Hippocampal formation (tissue), 2 donors: ENCODE results near the gene TTLL11.

Source experiments
- DNase-seq, 2 donors: peaks; one replicate each; lab custom pipeline; 2025; lab: John Stamatoyannopoulos, UW

Gene TTLL11

DNA sequence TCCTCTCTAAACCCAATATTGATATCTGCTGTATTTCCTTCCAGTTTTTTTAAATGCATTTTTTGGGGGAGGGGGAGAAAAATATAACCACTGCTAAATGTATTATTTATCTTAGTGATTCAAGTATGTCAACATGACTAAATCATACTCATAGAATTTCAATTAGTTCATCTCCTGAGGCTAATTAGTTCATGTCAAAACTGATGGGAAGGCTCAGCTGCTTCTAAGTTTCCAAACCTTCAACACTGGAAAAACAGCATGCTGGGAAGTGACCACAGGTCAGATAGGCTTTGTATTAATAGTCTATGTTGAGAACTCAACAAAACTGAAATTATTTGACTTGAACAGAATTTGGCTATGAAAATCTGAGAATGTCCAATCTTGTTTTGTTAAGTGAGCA, 118.7 kb downstream of the TTLL11 start:
- DNase-seq, result no peak

DNA sequence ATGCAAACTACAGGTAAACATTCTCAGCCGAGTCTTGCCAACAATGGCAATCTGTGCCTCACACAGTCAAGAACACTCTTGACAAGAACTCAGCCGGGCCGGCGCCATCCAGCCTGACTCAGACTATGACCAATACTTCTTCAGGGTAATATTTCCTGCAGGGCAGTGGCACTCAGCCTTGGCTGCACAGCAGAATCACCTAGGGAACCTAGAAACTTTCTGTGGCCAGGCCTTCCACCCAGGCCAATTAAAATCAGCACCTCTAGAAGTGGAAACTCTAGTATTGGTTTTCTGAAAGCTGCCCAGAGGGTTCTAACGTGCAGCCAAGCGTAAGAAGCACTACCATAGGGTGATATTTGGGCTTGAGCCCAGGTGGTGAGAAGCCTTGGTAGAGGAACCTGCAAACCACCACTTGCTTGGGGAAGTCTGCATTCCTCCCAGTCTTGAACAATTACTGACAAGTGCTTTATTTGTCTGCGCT, 120.6 kb downstream of the TTLL11 start:
- DNase-seq, result no peak

DNA sequence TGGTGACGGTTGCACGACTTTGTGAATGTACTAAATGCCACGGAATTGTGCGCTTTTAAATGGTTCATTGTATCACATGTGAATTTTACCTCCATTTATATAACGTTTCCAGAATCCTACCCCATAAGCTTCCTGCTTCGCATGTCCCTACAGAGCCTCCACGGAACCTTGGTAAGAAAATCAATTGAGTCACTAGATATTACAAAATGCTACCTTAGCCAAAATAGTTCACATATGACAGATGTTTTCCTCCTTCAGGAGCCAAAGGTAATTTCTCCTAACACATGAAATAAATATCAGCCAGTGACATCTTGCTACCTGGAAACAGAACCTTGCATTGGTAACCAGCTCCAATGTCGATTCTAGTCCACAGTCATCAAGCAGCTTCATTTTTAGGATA, 125.1 kb downstream of the TTLL11 start:
- DNase-seq, result no peak

DNA sequence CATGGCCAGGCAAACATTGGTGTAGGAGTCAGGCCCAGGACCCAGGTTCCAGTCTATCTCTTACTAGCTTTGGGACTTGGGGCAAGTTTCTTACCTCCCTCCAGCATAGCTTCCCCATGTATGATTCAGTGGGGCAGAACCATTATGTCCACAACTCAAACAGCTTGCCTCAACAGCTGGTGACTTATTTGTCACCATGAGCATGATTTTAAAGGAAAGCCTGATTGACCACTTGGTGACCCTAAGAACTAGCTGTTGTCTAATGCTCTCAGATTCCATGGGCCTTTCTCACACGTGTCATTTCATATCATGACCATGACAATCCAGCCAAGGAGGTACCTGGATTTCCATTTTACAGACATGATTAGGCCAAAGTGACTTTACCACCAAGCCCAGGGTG, 126.4 kb downstream of the TTLL11 start:
- no peak for DNase-seq

DNA sequence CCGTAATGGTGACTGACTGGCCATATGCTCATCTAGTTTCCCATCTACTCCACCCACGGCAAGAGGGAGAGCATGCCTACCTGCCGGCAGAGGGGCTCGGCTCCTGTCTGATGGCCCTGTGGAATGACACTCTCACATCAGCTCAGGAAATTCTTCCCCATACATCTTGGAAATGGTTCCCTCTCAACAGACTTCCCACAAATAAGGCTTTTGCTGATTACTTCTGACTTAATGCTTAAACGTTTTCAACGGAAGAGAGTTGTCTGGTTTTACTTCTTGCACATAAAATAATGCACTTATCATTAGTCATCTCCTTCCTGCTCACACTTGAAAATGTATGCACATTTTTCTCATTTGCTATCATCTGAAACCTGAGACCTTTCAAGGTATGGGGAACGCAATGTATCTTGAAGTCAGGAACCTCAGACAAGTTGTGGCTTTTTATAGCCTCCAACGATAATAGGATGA, 129.5 kb downstream of the TTLL11 start:
- no peak for DNase-seq

DNA sequence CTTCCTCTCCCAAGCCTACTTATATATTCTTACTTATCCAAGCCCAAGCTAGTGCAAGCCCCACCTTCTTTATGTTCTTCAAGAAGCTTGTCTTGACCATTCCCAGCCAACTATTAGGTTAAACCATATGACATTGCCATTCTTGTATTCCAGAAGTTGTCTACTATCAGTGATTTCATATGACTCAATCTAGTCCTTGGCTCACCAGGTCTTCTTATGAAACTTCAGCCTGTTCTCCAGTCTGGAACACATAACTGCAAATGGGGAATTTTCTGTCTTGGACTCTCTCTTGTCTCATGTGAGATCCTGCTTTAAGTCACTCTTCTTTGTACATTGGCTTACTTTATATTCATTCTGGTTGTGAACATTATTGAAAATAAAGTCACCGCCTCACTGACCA, 130.7 kb downstream of the TTLL11 start:
- DNase-seq, result no peak

DNA sequence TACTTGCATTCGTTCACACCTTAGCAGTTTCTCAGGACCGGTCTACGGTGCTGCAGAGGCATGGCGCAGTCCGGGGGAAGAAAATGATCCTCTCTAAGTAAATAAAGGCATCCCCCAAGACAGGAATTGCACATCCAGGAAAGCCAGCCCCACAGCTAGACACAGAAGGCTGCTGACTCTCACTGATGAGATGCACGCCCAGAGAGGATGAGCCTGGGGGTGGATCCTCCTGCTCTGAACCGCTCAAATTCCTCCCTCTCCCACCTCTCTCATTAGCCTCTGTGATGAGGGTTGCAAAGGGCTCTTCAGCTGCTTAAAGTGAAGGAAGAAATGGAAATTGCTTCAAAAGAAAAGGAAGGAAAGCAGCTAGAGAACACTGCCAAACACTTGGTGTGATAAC, 132.4 kb downstream of the TTLL11 start:
- no peak for DNase-seq

DNA sequence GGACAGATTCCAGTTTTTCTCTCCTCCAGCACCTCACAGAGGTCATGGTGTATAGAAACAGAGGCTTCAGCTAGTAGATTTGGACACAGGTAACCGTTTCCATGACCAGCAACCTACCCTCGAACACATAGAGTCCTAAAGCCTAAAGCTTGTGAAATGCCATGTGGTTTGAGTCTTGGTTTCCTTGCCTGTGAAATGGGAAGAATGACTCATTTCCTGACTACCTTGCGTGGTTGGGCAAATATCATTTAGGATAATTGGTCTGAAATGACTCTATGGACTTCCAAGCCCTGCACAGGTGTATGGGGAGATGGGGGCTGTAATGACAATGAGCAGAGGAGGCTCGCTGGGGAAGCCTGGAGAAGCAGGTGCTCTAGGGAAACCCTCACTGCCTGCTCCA, 134.6 kb downstream of the TTLL11 start:
- DNase-seq, result no peak

DNA sequence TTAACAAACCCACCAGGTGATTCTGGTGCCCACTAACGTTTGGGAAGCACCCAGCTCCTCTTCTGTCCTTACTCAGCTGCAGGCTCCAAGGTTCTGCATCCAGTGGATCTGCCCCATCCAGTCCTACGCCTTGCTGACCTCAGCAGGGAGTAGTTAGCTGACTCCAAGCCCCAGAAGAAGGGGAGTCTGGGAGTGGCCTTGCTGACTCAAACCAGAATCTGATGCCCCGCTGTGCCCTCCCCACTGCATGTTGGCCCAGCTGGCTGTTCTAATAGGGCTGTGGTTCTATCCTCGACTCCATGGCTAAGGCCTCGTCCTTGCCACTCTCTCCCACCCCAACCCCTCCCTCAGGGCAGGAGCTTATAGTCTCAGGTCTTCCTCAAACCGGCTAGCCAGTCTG, 136.3 kb downstream of the TTLL11 start:
- no peak for DNase-seq

DNA sequence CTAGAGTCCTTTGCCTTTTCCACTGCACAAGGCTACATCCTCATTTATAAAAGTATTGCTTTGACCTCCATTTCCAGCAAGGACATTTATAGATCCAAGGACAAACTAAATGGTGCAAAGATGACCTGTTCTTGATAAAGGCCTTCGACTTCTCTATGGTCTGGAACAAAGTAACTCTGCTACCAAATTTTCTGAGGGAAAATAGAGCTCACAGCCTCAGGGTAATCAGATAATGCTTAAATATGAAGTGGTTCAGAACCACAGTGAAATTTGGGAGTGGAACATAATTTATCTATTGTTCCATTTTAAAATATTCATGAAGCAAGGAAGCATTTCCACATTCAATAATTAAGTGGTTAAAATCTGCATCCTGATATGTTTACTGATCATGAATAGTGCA, 137.5 kb downstream of the TTLL11 start:
- no peak for DNase-seq

DNA sequence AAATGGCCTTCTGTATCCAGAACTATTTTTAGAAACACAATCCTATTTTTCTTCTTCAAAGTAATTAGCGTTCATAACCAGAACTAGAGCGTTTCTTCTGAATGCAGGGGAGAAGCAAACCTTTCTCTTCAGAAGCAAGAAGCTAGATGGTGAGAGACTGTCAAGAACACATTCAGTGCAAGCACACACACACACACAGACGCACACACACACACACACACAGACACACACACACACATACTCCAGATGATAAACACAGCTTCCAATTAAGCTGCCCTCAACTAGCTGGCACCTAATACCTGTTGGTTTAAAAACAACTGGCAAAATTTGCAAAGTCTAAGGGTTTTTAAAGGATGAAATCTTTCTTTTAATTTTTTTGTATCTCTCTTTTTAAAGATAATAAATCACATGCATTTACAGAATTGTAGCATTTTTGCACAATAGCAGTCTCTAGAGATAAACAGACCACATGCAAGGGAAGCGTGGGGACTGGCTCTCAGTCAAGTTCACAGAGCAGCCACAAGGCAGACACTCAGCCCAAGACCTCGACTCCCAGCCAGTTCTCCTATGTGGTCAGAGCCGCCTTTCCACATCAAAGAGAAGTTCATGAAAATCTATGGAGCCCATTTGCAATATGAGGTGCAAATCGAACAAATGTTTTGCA, 138.5 kb downstream of the TTLL11 start:
- no peak for DNase-seq

DNA sequence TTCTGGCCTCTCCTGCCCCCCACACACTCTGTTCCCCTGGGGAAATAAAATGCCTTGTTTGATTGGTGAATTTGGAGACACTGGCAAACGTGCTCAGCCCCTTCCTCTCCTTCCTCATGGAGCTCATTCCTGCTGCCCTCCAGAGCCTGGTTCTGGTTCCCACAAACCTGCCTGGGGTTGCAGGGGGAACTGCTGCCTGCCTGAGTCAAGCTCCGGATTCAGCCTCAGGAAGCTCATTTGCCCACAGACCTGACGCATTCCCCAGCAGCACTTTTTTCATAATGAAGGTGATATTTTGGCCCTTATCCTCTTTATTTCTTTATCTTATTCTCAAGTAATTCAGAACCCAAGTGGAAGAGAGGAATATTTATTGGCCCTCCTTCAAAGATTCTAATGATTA, 140.5 kb downstream of the TTLL11 start:
- no peak for DNase-seq

DNA sequence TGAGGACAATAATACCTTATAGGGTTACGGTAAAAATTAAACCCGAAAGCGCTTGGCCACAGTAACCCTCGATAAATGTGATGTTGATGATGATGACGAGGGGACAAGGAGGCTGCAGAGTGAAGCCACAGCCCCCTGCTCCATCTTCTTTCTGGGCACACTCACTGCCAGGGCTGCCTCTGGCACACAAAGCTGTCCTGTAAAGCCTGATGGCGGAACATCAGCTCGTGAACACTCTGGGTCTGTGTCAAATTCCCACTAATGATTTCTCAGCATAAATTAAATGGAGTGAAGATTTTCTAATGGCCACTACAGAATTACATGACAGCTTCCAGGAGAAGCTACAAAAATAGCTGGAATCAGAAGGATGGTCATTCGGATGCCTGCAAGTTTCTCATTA, 142.2 kb downstream of the TTLL11 start:
- DNase-seq, result no peak

DNA sequence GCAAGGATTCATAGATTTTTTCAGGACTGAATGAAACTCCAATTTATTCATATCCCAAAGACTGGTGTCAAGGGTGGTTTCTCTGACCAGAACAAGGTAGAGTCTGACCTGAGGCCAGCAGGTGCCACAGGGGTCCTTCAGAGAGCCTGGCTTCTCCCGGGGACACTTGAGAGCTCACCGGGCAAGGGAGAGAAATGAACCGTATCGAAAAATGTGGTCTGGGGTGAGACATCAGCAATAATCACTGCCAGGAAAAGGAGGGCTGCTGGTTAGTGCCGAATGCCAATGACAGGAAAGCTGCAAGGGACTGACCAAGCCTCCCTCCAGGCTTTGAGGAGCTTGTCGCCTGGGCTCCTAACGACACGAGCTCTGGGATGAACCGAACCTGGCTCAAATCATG, 142.7 kb downstream of the TTLL11 start:
- no peak for DNase-seq

DNA sequence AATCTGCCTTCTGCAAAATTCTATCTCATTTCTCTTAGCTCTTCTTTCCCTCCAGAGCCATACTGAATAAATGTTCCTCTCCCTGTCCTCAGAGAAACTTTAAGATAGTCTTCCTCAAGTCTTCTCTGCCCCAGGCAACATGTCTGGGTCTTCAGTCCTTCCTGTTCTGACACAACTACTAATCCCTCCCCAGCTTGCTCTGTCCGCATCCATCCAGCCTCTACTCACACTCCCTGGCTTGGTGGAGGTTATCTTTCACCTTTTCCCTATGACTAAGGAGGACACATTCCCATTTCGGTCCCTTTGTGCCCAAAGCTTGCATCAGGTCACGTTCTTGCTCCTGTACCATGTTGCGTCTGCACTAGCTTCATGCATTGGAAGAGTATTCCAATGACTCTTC, 143.3 kb downstream of the TTLL11 start:
- DNase-seq, result no peak

DNA sequence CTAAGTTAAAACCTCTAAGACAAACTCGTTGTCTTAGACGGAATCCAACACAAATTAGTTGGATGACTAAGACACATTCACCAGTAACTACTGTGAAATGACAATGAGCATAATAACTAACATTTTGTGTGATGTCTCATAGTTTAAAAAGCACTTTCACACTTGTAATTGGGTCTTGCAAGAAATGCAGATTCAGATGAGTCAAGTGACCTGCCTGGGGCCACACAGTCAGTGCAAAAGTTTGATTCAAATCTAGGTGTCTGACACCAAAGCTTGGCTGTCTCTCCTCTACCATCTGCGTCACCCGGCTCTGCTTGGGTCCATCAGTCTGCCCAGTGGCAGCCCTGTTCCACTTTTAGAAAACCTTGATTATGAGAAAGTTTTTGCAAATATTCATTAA, 143.7 kb downstream of the TTLL11 start:
- no peak for DNase-seq

DNA sequence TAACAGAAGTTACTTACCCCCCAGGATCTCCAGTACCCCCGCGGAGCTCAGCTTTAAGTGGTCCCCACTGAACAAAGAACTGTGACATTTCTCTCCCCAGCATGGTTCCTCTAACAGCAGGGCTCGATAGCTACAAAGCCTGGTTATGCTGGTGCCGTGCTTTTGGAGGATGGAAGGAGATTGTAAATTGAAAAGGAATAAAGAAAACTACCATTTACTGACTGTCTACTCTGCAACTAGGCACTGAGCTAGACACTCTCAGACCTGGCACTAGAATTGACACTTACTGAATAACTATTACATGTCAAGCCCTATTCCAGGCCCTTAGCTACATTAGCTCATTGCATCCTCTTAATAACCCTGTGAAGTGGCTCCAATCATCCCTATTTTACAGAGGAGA, 145.3 kb downstream of the TTLL11 start:
- DNase-seq, result no peak

DNA sequence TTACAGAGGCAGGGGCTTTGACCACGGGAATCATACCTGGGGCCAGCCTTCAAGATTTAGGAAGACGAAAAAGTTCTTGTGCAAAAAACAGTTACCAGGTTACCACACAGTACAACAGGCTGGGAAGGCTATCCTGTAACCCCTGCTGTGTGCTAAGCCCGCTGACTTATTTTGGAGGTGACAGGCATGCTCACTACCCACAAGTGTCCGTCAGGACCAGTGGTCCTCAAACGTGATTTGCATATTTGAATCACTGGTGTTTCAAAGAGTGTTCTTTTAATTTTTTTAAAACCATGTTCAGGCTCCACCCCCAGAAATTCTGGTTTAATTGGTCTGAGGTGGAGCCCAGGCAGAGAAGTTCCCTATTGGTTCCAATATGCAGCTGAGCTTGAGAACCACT, 146.6 kb downstream of the TTLL11 start:
- DNase-seq, result no peak

DNA sequence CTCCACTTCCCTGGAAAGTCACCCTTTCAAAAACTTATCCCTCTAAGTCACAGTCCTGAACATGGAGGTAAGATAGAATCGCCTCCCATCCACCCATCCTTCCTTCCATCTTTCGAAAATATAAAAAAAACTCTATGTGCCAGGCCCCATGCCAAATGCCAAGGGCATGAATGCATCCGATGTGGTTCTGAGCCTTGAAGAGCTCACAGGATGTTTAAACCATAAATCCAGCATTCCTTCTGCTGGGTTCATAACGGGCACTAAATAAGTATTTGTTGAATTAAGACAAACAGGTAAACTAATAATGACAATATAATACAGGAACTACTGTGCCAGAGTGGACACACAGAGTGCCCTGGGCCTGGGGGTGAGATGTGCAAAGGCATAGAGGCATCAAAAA, 147.3 kb downstream of the TTLL11 start:
- DNase-seq, result no peak

DNA sequence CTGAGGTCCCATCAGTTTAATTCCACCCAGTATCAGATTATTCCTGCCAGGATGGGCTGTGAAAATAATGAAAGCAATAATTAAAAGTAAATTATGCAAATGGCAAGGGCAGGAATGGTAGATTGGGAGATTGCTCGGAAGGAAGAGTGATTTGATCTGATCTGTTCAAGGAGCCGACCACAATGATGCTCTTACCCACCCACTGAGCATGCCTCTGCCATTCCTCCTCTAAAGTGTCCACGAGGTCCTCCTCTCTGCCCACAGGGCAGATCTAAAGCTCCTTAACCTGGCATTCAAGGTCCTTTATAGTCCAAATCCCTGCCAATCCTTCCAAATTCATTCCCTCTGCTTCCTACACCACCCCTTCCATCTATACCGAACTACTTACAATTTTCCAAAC, 147.8 kb downstream of the TTLL11 start:
- no peak for DNase-seq

DNA sequence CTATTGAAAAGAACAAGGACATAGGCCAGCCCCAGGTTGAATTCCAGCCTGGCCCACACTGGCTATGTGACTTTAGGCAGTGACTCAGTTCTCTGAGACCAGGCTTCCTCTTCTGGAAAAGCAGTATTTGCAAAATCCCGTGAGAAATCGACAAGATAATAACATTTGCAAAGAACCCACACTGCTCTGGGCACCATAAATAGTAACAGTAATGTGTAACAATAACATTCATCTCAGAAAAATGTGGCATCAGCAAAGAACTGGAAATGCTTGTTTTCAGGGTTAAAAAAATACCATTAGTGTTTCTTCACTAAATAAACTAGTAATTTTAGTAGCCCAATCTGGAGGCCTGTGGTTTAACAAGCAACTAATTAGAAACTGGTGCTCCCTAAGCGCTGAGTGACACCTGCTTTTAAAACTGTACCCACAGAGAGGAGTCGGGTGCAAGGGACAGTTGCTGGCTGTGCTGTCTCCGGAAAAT, 148.4 kb downstream of the TTLL11 start:
- DNase-seq, result no peak

DNA sequence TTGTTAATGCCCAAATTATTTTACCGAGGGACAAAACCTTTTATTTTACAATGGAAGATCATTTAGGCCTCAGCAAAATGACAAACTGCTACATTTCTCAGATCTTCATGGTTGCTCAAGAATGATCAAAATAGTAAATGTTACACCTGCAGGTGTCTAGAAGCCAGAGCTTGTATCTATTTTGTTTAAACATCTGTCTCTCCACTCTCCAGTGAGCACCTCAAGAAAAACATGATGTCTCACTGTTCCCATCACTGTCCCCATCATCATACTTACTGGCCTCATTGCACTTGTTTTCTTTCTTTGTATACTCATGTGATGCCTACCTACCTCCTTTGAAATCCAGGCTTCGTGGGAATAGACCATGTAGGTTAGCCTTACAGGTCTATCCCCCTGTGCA, 149.6 kb downstream of the TTLL11 start:
- no peak for DNase-seq

DNA sequence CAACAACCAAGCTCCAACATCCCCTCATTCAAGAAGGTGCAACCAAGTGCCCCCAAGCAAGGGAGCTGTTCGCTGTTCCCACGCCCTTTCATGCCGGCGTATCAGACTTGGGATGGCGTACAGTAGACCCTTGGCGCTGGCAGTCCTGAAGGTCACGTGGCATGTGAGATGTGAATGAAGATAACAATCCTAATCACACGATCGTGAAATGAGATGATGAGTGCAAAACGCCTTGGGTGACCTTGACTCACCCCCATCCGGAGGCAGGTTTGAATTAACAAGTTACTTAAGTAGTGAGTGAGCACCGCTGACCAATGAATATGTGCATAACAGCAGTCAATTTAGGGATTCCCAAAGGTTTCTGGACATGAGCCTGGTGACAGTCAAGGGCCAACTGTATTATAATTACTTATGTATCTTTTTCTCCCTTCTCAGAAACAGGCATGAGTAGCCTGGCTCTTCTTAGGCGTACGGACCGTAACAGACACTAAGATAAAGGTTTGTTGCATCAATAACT, 150.2 kb downstream of the TTLL11 start:
- no peak for DNase-seq

DNA sequence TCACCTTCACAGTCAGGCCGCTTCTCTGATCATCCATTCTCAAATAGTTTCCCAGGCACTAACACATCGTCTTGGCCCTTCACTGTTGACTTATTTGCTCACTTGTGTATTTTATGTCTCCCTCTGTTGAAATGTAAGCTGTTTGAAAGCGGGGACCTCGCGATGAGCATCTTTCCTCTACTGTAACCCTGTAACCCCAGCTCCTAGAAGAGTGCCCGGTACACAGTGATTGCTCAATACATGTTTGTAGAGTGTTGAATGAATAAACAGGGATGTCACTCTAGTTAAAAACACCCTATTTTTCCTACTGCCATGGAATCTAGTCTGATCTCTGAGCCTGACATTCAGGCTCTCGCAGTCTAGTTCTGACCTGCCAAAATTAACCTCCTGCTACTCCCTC, 150.8 kb downstream of the TTLL11 start:
- no peak for DNase-seq
